ENCODE measurements around the gene PHF21B.
"Not testable (repeated sequence)": the region's sequence is repeated elsewhere in the genome, so short reads cannot be mapped to it uniquely, and the experiment has no call there.

GRCh38 chr22:44854641-44855040 lies 155.2 kb downstream of the PHF21B start:
- TF ChIP-seq CTCF (conservative IDR thresholded peaks at IDR 0.05); ZFX (IDR thresholded peaks at IDR 0.05): not testable (repeated sequence)
